Stimulated activated CD8-positive, alpha-beta memory T cell treated with anti-CD3 and anti-CD28 coated beads, Interleukin-7, amount 100 ng/mL, for 24 hours (primary cell): Measurements from ENCODE around the gene SEC31B.

Source experiments
- DNase-seq: peaks from one replicate; pipeline ENCODE4 v3.0.0-alpha.2; 2020; ENCODE audit warnings: low read depth

Gene SEC31B

GRCh38 chr10:100529475-100530298 is 10.0 kb upstream of the SEC31B start, which contains the start of gene NDUFB8:
Gene NDUFB8, minus strand, starts transcription at chr10:100529871. Its CDS starts 20 bp downstream, at chr10:100529851.
- peak; percentile 79 for DNase-seq

GRCh38 chr10:100528921-100529474 is 9.3 kb upstream of the SEC31B start:
- DNase-seq: no peak

- no peak for DNase-seq
Measured at GRCh38 chr10:100528123-100528886, 8.6 kb upstream of the SEC31B start.

GRCh38 chr10:100524638-100525037 is 5.0 kb upstream of the SEC31B start:
- no peak for DNase-seq

GRCh38 chr10:100524206-100524605 is 4.5 kb upstream of the SEC31B start:
- no peak for DNase-seq

- no peak for DNase-seq
Measured at GRCh38 chr10:100522945-100523344, 3.3 kb upstream of the SEC31B start.

- DNase-seq: no peak
Measured at GRCh38 chr10:100522107-100522801, 2.6 kb upstream of the SEC31B start.

- DNase-seq: no peak
Measured at GRCh38 chr10:100520811-100521210, 1.1 kb upstream of the SEC31B start.

- DNase-seq: no peak
Measured at GRCh38 chr10:100518761-100519241, 860 bp downstream of the SEC31B start.

- no peak for DNase-seq
Measured at GRCh38 chr10:100516847-100517246, 2.8 kb downstream of the SEC31B start.

- no peak for DNase-seq
Measured at GRCh38 chr10:100515612-100516011, 4.0 kb downstream of the SEC31B start.

GRCh38 chr10:100510533-100511308 is 8.9 kb downstream of the SEC31B start:
- no peak for DNase-seq

- no peak for DNase-seq
Measured at GRCh38 chr10:100509241-100509840, 10.3 kb downstream of the SEC31B start.

- DNase-seq: no peak
Measured at GRCh38 chr10:100508691-100509150, 10.9 kb downstream of the SEC31B start.

GRCh38 chr10:100508266-100508665 is 11.4 kb downstream of the SEC31B start:
- no peak for DNase-seq

GRCh38 chr10:100507357-100507732 is 12.3 kb downstream of the SEC31B start:
- DNase-seq: no peak

GRCh38 chr10:100506596-100507356 is 12.9 kb downstream of the SEC31B start:
- DNase-seq: no peak

- DNase-seq: no peak
Measured at GRCh38 chr10:100505164-100505563, 14.5 kb downstream of the SEC31B start.

GRCh38 chr10:100504096-100504495 is 15.6 kb downstream of the SEC31B start:
- DNase-seq: no peak

- DNase-seq: no peak
Measured at GRCh38 chr10:100502926-100503494, 16.7 kb downstream of the SEC31B start.
